ENCODE results near the gene DNTT.

- TF ChIP-seq CTCF (IDR thresholded peaks at IDR 0.05; ENCODE audit: poor library complexity, severe bottlenecking) (no peak), EP300 (conservative IDR thresholded peaks at IDR 0.05; ENCODE audit: poor library complexity, severe bottlenecking) (no peak), REST (IDR thresholded peaks at IDR 0.05; ENCODE audit: borderline replicate concordance) (no peak), RAD21 (conservative IDR thresholded peaks at IDR 0.05) (no peak), SMC3 (conservative IDR thresholded peaks at IDR 0.05; ENCODE audit: poor library complexity) (no peak), POLR2AphosphoS5 (IDR thresholded peaks at IDR 0.05) (no peak)
Observed at GRCh38 chr10:96301616-96302015, 2.6 kb upstream of the DNTT start.
